ENCODE data around the gene UBE3C.

The UBE3C gene

DNA sequence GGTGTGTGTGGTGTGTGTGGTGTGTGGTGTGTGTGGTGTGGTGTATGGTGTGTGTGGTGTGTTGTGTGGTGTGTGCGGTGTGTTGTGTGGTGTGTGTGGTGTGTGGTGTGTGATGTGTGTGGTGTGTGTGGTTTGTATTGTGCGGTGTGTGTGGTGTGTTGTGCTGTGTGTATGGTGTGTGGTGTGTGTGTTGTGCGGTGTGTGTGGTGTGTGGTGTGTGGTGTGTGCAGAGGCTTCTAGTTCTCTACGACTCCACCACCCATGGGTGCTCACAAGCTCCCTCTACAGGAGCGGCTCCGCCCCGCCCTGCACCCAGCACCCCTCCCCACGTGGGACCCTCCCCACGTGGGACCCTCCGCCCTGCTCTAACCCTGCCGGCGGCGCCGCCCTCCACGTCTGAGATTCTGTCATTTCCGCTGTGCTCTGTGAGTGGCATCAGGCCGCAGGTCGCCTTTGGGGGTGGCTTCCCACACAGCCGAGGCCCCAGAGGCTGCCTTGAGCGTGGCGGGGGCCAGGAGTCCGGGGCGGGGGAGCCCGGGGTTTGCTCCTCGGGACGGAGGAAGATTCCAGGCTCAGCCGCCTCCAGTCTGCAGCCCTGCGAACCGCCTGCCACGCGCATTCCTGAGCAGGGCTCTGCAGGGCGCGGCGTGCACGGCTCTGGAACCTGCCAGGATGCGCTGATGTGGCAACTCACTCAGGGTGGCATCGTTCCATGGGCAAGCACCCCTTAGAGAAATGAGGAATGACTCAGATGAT is 161.1 kb downstream of the UBE3C start:
- Histone ChIP-seq H3K4me1 (no peaks in the 10 kb centered on the region), H3K27me3 (peaks cover 0 to 33% of the 10 kb centered on the region in 2 donors), H3K4me3 (no peak overlapping the region), H3K27ac (no peak overlapping the region), H3K9me3 (no peaks in the 10 kb centered on the region), H3K36me3 (no peaks in the 10 kb centered on the region)
- TF ChIP-seq, protein P1, sequence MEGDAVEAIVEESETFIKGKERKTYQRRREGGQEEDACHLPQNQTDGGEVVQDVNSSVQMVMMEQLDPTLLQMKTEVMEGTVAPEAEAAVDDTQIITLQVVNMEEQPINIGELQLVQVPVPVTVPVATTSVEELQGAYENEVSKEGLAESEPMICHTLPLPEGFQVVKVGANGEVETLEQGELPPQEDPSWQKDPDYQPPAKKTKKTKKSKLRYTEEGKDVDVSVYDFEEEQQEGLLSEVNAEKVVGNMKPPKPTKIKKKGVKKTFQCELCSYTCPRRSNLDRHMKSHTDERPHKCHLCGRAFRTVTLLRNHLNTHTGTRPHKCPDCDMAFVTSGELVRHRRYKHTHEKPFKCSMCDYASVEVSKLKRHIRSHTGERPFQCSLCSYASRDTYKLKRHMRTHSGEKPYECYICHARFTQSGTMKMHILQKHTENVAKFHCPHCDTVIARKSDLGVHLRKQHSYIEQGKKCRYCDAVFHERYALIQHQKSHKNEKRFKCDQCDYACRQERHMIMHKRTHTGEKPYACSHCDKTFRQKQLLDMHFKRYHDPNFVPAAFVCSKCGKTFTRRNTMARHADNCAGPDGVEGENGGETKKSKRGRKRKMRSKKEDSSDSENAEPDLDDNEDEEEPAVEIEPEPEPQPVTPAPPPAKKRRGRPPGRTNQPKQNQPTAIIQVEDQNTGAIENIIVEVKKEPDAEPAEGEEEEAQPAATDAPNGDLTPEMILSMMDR (IDR thresholded peaks at IDR 0.05) = no peak
- no peak for DNase-seq
- intact Hi-C loops (cut with DNase I; ENCODE audit: low total_unique reads) = no loop called here

DNA sequence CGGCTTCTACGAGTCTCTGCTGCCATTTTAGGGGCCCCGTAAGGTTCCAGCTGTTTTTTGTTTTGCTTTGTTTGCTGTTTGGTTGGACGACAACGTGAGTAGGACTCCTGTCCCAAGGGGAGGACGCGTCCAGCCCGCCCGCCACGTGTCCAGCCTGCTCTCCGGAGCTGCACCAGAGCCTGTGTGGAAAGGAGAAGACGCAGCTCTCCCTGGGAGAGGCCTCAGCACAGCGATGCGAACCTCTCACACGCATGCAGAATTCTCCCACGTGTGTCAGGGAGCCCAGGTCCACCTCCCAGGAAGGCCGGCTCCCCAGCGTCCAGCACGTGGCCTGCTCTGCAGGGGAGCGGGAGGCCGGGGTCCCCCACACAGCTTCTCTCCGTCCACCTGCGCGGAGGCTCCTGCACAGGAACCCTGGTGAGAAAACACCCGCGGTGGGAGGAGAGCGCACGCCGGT is 161.7 kb downstream of the UBE3C start:
- H3K9me3 ChIP-seq = no peaks in the 10 kb centered on the region
- H3K4me3 ChIP-seq = no peak overlapping the region
- TF ChIP-seq, protein P1 (IDR thresholded peaks at IDR 0.05) = no peak
- DNase-seq = no peak
- H3K27ac ChIP-seq = no peak overlapping the region
- intact Hi-C loops (cut with DNase I; ENCODE audit: low total_unique reads) = no loop called here
- H3K36me3 ChIP-seq = no peaks in the 10 kb centered on the region
- H3K4me1 ChIP-seq = no peaks in the 10 kb centered on the region
- H3K27me3 ChIP-seq = peaks cover 0 to 29% of the 10 kb centered on the region in 2 donors

DNA sequence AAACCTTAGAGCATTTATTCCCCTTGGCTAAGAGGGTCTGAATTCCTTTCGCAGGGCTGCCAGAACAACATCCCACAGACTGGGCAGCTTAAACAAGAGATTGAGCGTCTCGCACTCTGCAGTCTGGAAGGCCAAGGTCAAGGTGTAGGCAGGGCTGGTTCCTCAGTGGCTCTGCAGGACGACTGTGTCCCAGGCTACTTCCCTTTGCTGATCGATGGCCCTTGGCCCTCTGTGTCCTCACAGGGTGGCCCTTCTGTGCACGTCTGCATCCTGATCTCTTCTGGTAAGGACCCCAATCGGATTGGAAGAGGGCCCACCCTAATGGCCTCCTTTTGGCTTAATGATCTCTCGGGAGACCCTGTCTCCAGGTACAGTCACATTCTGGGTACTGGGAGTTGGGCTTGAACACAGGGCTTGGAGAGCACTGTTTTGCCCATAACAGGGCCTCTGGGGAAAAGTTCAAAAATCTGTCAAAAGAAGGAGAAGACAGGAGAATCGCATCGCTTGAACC is 162.9 kb downstream of the UBE3C start:
- H3K4me3 ChIP-seq = no peak overlapping the region
- H3K27me3 ChIP-seq = peaks cover 0 to 26% of the 10 kb centered on the region in 2 donors
- no peaks in the 10 kb centered on the region for H3K9me3 ChIP-seq
- DNase-seq = no peak
- no peaks in the 10 kb centered on the region for H3K4me1 ChIP-seq
- intact Hi-C loops (cut with DNase I; ENCODE audit: low total_unique reads) = no loop called here
- H3K27ac ChIP-seq = no peak overlapping the region
- H3K36me3 ChIP-seq = no peaks in the 10 kb centered on the region
- TF ChIP-seq, protein P1 (IDR thresholded peaks at IDR 0.05) = no peak

DNA sequence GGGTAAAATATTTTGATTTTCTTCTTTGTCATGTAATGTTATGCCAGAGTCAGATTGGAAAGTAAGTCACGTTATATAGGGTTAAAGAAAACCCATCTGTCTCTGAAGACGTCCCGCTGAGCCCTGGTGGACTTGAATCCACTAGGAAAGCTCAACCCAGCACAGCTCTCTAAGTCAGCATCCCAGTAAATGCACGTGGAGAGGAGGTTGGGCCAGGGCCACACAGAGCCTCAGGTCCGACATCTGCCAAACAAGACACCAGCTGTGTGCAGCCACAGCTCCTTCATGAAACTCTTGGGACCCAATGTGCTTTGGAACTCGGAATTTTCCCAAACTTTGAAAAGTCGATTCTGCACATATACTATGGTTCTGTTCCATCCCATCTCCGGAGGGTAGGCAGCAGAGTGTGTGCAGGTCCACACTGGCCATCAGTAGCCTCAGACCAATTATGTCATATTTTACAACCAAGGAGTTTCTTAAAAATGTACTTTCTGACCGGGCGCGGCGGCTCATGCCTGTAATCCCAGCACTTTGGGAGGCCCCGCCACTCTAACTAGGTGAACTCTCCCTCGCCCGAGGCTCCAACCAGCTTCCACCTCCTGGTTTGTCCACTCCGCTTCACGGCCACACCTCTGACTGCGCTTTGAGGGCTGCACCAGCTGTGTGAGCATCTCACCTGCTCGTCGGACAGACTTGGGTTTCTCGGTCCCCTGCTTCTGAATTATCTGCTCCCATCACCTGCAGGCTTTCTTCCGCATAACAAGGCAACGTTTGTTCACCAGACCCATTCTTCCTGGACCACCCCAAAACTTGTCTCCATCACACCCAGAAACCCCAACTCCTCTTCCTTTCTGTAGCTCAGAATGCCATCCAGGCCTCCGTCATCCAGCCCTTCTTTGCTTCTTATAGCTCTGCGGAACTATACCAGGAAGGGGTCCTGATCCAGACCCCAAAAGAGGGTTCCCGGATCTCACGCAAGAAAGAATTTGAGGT is 168.4 kb downstream of the UBE3C start:
- intact Hi-C loops (cut with DNase I; ENCODE audit: low total_unique reads) = no loop called here
- Histone ChIP-seq H3K4me3 (no peak overlapping the region), H3K4me1 (no peaks in the 10 kb centered on the region), H3K27ac (no peak overlapping the region), H3K36me3 (no peaks in the 10 kb centered on the region), H3K27me3 (peaks cover 0 to 8% of the 10 kb centered on the region in 2 donors), H3K9me3 (no peaks in the 10 kb centered on the region)
- TF ChIP-seq, protein P1 (IDR thresholded peaks at IDR 0.05) = no peak
- no peak for DNase-seq

DNA sequence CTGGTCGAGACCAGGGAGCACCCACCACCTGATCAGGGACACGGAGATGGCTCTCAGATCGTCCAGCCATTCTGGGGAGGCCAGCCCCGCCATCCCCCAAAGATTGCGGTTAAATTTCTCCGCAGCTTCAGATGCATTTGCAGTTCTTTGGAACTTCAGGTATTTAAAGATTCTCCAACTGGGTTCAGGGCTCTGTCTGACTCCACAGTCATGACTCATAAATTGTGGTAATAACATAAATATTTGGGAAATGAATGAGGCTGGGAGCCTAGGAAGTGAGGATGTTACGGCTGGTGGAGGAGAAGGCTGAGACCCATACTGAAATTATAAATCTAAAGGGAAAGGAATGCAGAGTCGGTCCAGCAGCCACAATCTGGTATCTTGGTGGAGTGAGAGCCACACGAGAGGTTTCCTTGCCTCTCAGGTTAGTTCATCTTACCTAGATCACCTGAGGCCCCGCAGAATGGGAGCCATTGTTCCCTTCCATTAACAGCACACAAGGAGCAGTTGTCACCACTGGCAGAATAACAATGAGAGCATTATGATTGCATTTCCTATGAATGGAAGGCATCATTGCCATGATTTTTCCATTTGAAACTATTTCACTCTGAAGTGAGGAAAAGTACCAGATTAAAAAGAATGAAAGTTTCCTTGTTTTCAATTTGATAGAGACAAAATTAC is 171.4 kb downstream of the UBE3C start:
- H3K27ac ChIP-seq = no peak overlapping the region
- intact Hi-C loops (cut with DNase I; ENCODE audit: low total_unique reads) = no loop called here

More for the DNA sequence above, 171.4 kb downstream of the UBE3C start:
- no peaks in the 10 kb centered on the region for H3K9me3 ChIP-seq
- TF ChIP-seq, protein P1 (IDR thresholded peaks at IDR 0.05) = no peak
- H3K4me1 ChIP-seq = no peaks in the 10 kb centered on the region
- DNase-seq = no peak
- H3K4me3 ChIP-seq = no peak overlapping the region
- no peaks in the 10 kb centered on the region for H3K36me3 ChIP-seq
- H3K27me3 ChIP-seq = peaks cover 0 to 6% of the 10 kb centered on the region in 2 donors
